Measurements from ENCODE around the gene PFAS.
A peak's percentile ranks its signal among the peaks of the same experiment; 100 is the strongest.
"Not testable (repeated sequence)": the region's sequence is repeated elsewhere in the genome, so short reads cannot be mapped to it uniquely, and the experiment has no call there.

PFAS gene

DNA sequence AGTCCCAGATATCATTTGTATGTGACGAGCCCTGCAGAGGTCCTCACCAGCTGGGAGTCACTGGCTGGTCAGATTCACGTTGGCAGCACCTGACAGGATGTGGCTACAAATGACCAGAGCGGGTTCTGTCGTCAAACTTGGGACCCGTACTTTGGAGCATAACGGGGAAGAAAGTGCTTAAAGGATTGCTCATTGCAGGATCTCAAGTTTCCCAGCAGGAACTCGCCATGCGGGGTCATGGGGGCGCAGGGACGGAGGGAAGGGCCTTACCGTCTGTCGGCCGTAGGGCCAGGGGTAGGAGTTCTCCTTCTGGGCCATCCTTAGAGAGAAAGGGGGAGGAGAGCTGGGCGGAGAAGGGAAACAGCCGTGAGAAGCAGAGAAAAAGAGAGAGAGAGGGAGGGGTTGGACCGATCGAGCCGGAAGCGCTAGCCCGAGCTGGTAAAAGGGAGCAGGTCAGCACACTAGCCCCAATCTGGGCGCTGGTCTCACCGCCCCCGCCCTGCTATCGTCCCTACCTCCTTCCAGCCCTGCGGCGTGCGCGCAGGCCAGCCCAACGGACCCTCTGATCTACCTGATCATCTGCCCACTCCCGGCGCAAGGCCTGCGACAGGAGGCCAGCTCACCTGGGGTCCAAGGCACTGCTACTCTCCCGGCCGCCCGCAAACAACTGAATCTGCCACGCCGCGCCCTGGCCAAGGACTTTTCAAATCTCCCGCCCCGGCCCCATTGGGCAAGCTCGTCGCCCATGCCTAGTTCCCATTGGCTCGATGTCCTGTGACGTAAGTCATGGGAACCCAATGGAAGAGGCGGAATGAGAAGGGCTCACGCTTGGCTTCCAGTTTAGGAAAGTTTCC is 39.0 kb upstream of the PFAS start, which contains the start of gene AURKB:
Gene AURKB, minus strand, starts transcription at position 669 of the 854 bp plus-strand sequence. Its CDS starts 351 bp downstream, at position 318.
- Histone ChIP-seq H3K27ac (replicated peaks) (peak within 1 kb of the TSS; percentile 95), H3K4me3 (replicated peaks; ENCODE audit: insufficient read depth, low read length) (peak within 1 kb of the TSS; percentile 72), H3K27me3 (ENCODE audit: insufficient read depth, poor library complexity, severe bottlenecking) (no peaks in the 10 kb centered on the region)
- TF ChIP-seq REST (IDR thresholded peaks at IDR 0.05; ENCODE audit: insufficient replicate concordance, low read depth) (peak; percentile 41), SPI1 (IDR thresholded peaks at IDR 0.05; ENCODE audit: borderline replicate concordance, low read depth) (no peak), POLR2AphosphoS5 (IDR thresholded peaks at IDR 0.05; ENCODE audit: low read depth) (peak; percentile 37; the same call in 1 of the 2 replicates)
- peak; percentile 75 to 89 for DNase-seq (ENCODE audit: low read depth in 1 of 2, low spot score in 1 of 2)

DNA sequence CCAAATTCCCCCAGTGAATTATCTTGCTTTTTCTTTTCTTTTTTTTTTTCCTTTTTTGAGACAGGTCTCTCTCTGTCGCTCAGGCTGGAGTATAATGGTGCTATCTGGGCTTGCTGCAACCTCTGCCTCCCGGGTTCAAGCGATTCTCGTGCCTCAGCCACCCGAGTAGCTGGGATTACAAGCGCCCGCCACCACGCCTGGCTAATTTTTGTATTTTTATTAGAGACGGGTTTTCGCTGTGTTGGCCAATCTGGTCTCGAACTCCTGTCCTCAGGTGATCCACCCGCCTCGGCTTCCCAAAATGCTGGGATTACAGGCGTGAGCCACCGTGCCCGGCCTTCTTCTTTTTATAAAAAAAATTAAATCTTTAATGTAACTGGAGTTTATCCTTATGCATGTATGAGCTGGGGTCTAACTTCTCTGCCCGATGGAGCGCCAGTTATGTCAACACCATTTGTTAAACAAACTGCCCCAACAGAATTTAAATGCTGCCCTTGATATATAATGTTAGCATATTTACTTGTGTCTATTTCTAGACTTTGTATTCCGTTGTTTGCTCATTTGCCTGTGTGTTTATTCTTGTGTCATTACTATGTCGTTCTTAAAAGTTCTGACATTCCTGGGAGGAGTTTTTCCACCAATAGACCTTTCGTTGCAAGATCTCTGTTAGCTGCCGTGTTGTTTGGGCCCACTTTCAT is 38.2 kb upstream of the PFAS start:
- peak overlapping the region; percentile 72 for H3K4me3 ChIP-seq (replicated peaks; ENCODE audit: insufficient read depth, low read length)
- H3K27ac ChIP-seq (replicated peaks): peak overlapping the region; percentile 95
- TF ChIP-seq POLR2AphosphoS5 (IDR thresholded peaks at IDR 0.05; ENCODE audit: low read depth) (no peak), GABPA (IDR thresholded peaks at IDR 0.05; ENCODE audit: low read depth) (no peak), REST (IDR thresholded peaks at IDR 0.05; ENCODE audit: insufficient replicate concordance, low read depth) (no peak), SPI1 (IDR thresholded peaks at IDR 0.05; ENCODE audit: borderline replicate concordance, low read depth) (no peak)
- TF ChIP-seq, protein P1, sequence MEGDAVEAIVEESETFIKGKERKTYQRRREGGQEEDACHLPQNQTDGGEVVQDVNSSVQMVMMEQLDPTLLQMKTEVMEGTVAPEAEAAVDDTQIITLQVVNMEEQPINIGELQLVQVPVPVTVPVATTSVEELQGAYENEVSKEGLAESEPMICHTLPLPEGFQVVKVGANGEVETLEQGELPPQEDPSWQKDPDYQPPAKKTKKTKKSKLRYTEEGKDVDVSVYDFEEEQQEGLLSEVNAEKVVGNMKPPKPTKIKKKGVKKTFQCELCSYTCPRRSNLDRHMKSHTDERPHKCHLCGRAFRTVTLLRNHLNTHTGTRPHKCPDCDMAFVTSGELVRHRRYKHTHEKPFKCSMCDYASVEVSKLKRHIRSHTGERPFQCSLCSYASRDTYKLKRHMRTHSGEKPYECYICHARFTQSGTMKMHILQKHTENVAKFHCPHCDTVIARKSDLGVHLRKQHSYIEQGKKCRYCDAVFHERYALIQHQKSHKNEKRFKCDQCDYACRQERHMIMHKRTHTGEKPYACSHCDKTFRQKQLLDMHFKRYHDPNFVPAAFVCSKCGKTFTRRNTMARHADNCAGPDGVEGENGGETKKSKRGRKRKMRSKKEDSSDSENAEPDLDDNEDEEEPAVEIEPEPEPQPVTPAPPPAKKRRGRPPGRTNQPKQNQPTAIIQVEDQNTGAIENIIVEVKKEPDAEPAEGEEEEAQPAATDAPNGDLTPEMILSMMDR (IDR thresholded peaks at IDR 0.05; ENCODE audit: insufficient read depth, low read length): no peak
- DNase-seq (ENCODE audit: low read depth in 1 of 2, low spot score in 1 of 2): no peak
- H3K27me3 ChIP-seq (ENCODE audit: insufficient read depth, poor library complexity, severe bottlenecking): no peaks in the 10 kb centered on the region

- no peaks in the 10 kb centered on the region for H3K27me3 ChIP-seq (ENCODE audit: insufficient read depth, poor library complexity, severe bottlenecking)
- no peak for DNase-seq (ENCODE audit: low read depth in 1 of 2, low spot score in 1 of 2)
- TF ChIP-seq GABPA (IDR thresholded peaks at IDR 0.05; ENCODE audit: low read depth) (no peak), REST (IDR thresholded peaks at IDR 0.05; ENCODE audit: insufficient replicate concordance, low read depth) (no peak), SPI1 (IDR thresholded peaks at IDR 0.05; ENCODE audit: borderline replicate concordance, low read depth) (no peak), POLR2AphosphoS5 (IDR thresholded peaks at IDR 0.05; ENCODE audit: low read depth) (no peak)
- TF ChIP-seq, protein P1 (IDR thresholded peaks at IDR 0.05; ENCODE audit: insufficient read depth, low read length): no peak
- no peak overlapping the region for H3K4me3 ChIP-seq (replicated peaks; ENCODE audit: insufficient read depth, low read length)
- no peak overlapping the region for H3K27ac ChIP-seq (replicated peaks)
Observed at GRCh38 chr17:8212312-8213180, 36.5 kb upstream of the PFAS start.

GRCh38 chr17:8214000-8214399 is 35.1 kb upstream of the PFAS start:
- not testable (repeated sequence) for H3K4me3 ChIP-seq (replicated peaks; ENCODE audit: insufficient read depth, low read length); H3K27ac ChIP-seq (replicated peaks); H3K27me3 ChIP-seq (ENCODE audit: insufficient read depth, poor library complexity, severe bottlenecking); DNase-seq (ENCODE audit: low read depth in 1 of 2, low spot score in 1 of 2)
